H7 (cell line): ENCODE data around the gene RPE65. TPM values are rescaled to one million over a fixed set of nuclear protein-coding genes. Genes with fewer than 3 reads are reported as not detected.

Source experiments
- DNase-seq: peaks from one replicate; pipeline ENCODE4 v3.0.0; 2012
- H3K27me3 ChIP-seq: 2 replicates; pipeline ENCODE4 v1.6.0; 2011; ENCODE audit warnings: mild to moderate bottlenecking, low read length; ENCODE audit not compliant: control insufficient read depth, insufficient read depth
- H3K36me3 ChIP-seq: replicated peaks from 2 replicates; pipeline ENCODE4 v1.5.1; 2011; ENCODE audit warnings: low read length; ENCODE audit not compliant: control insufficient read depth, insufficient read depth
- H3K4me3 ChIP-seq: 2 replicates; pipeline ENCODE4 v1.5.1; 2011; ENCODE audit warnings: low read depth, mild to moderate bottlenecking, control low read depth, low read length, moderate library complexity; ENCODE audit not compliant: insufficient read depth
- total RNA-seq: library from RNA; depleted of rRNA; stranded (reverse); fragments of >200 nt; shearing (Covaris generic); gene quantifications from 2 replicates; pipeline ENCODE4 v1.2.3, GENCODE V29; 2014

RPE65 gene
- total RNA-seq, 1 experiment from 2014 or later: not detected

DNA sequence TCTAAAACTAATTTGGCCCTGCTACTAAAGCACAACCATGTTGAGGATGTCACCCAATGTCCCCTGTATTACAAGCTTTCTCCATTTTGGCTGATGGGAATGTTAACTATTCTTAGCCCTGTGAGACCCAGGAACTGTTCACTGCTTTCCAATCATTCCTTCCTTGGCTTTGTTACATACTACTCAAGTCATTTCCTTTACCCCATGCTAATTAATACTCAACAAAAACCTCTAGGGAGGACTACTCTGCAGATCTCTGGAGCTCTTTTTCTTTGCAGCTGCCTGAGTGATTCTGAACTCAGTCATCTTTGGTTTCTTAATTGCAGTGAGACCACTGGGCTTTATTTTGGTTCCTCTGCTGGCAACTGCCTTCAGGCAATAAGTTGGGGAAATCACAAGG, 23.3 kb upstream of the RPE65 start:
- Histone ChIP-seq H3K27me3 (no peaks in the 10 kb centered on the region), H3K36me3 (peaks cover 2% of the 10 kb centered on the region), H3K4me3 (no peak overlapping the region)
- no peak for DNase-seq

GRCh38 chr1:68470388-68470970, 20.7 kb upstream of the RPE65 start:
- no peak for DNase-seq
- H3K36me3 ChIP-seq: no peaks in the 10 kb centered on the region
- no peak overlapping the region for H3K4me3 ChIP-seq
- no peaks in the 10 kb centered on the region for H3K27me3 ChIP-seq

DNA sequence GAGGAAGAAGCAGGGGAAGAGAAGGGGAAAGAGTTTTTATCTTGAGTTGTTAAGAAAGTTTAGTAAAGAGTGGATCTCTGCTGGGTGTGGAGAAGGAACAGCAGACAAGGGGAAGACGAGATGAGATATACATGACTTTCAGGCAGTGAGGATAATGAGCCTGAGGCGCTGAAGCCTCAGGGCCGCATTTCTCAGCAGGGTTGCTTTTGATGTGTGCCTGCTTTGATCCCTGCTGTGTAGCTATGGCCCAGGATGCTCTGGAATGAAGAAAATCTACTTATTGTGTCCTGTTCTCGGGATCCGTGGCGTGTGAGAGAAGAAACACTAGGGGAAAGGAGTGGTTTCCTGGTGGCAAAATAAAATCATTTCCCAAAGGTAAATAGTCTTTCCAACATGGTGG, 15.1 kb upstream of the RPE65 start:
- Histone ChIP-seq H3K27me3 (no peaks in the 10 kb centered on the region), H3K4me3 (no peak overlapping the region), H3K36me3 (no peaks in the 10 kb centered on the region)
- no peak for DNase-seq

- no peaks in the 10 kb centered on the region for H3K27me3 ChIP-seq
- H3K4me3 ChIP-seq: no peak overlapping the region
- no peaks in the 10 kb centered on the region for H3K36me3 ChIP-seq
- no peak for DNase-seq
Observed at GRCh38 chr1:68460935-68461334, 11.2 kb upstream of the RPE65 start.

DNA sequence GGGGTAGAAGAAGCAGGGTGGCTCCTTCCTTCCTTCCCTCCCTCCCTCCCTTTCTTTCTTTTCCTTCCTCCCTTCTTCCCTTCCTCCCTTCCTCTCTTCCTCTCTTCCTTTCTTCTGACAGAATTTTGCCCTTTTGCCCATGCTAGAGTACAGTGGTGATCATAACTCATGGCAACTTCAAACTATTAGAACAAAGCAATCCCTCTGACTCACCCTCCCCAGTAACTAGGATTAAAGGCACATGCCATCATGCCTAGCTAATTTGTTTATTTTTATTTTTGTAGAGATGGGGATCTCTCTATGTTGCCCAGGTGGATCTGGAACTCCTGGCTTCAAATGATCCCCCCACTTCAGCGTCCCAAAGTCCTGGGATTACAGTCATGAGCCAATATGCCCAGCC, 10.0 kb upstream of the RPE65 start:
- Histone ChIP-seq H3K36me3 (no peaks in the 10 kb centered on the region), H3K4me3 (no peak overlapping the region), H3K27me3 (no peaks in the 10 kb centered on the region)
- no peak for DNase-seq

DNA sequence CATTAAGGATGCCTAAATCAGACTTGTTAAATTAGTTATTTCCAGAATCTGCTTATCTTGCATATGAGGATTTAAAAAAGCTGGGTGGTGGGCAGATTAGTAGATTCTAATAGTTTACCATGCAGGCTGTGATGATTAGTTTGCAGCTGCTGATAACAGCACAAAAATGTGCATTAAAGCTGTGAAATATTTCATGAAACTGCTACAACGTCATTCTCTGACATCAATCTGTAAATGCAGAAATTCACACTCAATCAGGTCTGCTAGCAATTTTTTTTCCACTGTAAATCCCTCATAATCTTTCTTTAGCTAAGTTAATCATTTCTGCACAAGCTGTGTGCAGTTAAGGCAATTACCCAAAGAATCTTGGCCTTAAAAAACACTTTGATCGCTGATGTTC, 9.3 kb upstream of the RPE65 start:
- H3K4me3 ChIP-seq: no peak overlapping the region
- H3K36me3 ChIP-seq: no peaks in the 10 kb centered on the region
- DNase-seq: no peak
- H3K27me3 ChIP-seq: no peaks in the 10 kb centered on the region

- Histone ChIP-seq H3K27me3 (no peaks in the 10 kb centered on the region), H3K4me3 (no peak overlapping the region), H3K36me3 (no peaks in the 10 kb centered on the region)
- DNase-seq: no peak
Observed at GRCh38 chr1:68456202-68456601, 6.4 kb upstream of the RPE65 start.

- no peaks in the 10 kb centered on the region for H3K36me3 ChIP-seq
- H3K27me3 ChIP-seq: no peaks in the 10 kb centered on the region
- DNase-seq: no peak
- H3K4me3 ChIP-seq: no peak overlapping the region
Observed at GRCh38 chr1:68454534-68454933, 4.8 kb upstream of the RPE65 start.

- H3K27me3 ChIP-seq: no peaks in the 10 kb centered on the region
- no peak overlapping the region for H3K4me3 ChIP-seq
- H3K36me3 ChIP-seq: no peaks in the 10 kb centered on the region
- DNase-seq: no peak
Observed at GRCh38 chr1:68453060-68453670, 3.4 kb upstream of the RPE65 start.

- peak; percentile 72 for DNase-seq
- no peaks in the 10 kb centered on the region for H3K27me3 ChIP-seq
- no peaks in the 10 kb centered on the region for H3K36me3 ChIP-seq
- H3K4me3 ChIP-seq: no peak overlapping the region
Observed at GRCh38 chr1:68448365-68448764, 1.4 kb downstream of the RPE65 start.

DNA sequence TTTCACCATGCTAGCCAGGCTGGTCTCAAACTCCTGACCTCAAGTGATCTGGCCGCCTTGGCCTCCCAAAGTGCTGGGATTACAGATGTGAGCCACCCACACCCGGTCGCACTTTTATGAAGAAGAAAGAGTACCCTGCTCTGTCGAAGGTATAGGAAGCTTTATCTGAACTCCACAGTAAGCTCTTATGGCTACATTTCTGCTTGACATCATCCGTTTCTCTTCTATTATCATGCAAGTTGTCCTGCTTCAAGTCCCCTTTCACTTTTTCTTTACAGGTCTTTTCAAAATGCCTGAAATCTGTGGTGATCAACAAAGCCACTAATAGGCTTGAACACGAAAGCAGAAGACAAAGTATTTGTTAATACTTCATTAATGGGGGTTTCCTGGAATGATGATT, 4.0 kb downstream of the RPE65 start:
- H3K27me3 ChIP-seq: no peaks in the 10 kb centered on the region
- DNase-seq: no peak

GRCh38 chr1:68442822-68443556, 6.8 kb downstream of the RPE65 start:
- no peak overlapping the region for H3K4me3 ChIP-seq
- peak; percentile 45 for DNase-seq
- H3K27me3 ChIP-seq: no peaks in the 10 kb centered on the region
- no peaks in the 10 kb centered on the region for H3K36me3 ChIP-seq

More for the DNA sequence above, 4.0 kb downstream of the RPE65 start:
- no peak overlapping the region for H3K4me3 ChIP-seq
- H3K36me3 ChIP-seq: no peaks in the 10 kb centered on the region

DNA sequence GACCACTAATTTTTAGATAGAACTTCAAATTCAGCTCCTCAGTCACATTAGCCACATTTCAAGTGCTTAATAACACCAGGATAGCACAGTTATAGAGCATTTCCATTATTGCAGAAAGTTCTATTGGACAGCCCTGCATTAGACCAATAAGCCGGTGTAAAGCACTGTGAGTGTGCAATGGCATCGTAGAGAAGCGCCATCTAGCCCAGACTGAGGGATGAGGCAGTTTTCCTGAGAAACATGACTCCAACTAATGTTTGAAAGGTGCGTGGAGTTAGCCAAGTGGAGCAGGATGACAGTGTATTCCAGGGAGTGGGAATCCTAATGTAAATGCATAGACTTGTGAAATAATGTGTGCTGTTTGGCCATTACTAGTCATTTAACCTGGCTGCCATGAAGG, 7.7 kb downstream of the RPE65 start:
- Histone ChIP-seq H3K27me3 (no peaks in the 10 kb centered on the region), H3K36me3 (no peaks in the 10 kb centered on the region), H3K4me3 (no peak overlapping the region)
- DNase-seq: no peak

DNA sequence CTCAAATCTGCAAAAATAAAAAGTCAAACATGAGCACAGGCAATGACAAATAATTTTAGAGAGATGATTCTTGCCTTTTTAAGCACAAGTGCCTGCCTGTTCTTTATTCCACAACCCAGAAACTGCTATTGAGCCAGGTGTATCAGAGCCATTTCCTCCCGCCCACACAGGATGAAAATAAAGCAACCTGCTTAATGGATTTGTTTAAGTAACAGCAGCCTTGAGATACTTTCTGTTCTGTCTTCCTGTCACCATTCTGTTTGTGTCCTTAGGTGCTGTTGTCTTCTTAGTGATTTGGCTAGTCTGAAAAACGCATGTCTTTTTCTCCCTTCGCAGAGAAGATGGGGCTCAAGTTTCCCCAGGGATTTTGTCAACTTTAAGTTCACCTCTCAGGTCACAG, 11.4 kb downstream of the RPE65 start:
- Histone ChIP-seq H3K36me3 (no peaks in the 10 kb centered on the region), H3K4me3 (no peak overlapping the region), H3K27me3 (no peaks in the 10 kb centered on the region)
- no peak for DNase-seq

GRCh38 chr1:68433395-68433794, 16.4 kb downstream of the RPE65 start:
- Histone ChIP-seq H3K4me3 (no peak overlapping the region), H3K36me3 (no peaks in the 10 kb centered on the region), H3K27me3 (no peaks in the 10 kb centered on the region)
- no peak for DNase-seq
